ENCODE measurements around the gene SIGLEC11.
"Not testable (repeated sequence)": the region's sequence is repeated elsewhere in the genome, so short reads cannot be mapped to it uniquely, and the experiment has no call there.

The SIGLEC11 gene

DNA sequence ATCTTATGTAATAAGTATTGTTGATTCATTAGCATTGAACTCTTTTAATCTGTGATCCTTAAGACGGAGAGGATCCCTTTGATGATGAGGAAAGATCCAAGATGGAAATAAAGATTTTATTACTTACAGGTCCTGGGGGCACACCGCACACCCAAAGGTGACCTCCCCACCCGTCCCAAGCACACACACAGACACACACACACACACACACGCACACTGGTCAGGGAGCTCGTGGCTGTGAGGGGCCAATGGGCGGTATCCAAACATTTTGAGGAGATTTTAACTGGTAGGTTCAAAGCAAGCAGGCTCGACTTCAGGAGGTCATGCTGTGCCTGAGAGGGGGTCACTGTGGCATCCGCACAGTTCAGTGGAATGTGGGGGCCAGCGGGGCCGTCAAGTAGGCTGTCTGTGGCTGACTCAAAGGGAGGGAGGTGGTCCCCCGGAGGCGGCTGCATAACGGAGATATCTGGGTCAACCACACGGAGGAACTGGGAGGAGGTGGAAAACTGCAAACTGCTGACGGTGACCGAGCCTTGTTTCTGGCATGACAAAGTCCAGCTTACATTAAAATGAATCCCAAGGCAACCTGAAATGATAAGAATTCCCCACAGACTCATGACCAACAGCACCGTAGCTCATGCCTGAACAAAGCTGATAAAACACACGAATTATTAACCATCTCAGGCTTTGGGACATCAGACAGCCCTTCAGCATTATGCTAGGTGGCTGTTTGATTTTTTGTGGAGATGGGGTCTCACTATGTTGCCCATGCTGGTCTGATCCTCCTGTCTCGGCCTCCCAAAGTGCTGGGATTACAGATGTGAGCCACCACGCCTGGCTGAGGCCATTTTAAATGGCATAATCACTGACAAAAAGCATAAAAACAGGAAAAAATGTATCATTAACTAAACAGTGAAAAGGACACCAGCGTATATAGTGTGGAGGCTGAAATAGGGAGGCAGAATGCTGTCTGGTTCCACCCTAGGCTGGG lies 20.9 kb upstream of the SIGLEC11 start:
- no peak for DNase-seq

DNA sequence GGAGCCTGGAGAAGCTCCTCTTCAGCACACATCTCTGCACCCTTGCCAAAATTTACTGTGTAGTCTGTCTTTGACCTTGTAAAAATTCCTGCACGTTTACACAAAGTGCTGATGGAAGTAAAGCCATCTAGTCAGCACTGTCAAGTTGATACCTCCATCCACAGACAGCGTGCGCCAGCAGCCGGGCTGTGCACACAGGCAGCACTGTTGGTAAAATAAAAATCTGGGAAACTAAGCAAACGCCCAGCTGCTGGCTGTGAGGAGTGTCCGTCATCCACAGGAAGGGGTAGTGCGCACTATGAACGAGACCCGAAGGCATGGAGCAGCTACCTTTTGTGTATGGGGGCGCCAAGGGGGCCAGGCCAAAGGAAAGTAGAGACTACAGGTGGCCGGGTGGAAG lies 17.4 kb upstream of the SIGLEC11 start:
- no peak for DNase-seq

DNA sequence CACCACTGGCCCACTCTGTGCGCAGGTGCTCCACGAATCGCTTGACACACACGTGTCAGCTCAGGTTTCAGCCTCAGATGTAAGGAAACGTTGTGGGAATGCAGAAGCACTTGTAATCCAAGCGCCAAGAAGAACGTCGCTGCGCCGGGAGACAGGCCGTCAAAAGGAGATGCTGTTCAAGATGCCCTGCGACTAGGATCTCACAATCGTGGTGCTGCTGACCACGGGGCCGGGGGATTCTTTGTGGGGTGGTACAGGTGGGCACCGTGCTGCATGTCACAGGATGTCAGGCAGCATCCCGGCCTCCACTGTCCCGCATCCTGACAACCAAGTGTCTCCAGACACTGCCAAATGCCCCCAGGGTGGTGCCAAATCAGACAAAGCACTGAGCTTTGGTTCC lies 16.9 kb upstream of the SIGLEC11 start:
- DNase-seq: no peak

DNA sequence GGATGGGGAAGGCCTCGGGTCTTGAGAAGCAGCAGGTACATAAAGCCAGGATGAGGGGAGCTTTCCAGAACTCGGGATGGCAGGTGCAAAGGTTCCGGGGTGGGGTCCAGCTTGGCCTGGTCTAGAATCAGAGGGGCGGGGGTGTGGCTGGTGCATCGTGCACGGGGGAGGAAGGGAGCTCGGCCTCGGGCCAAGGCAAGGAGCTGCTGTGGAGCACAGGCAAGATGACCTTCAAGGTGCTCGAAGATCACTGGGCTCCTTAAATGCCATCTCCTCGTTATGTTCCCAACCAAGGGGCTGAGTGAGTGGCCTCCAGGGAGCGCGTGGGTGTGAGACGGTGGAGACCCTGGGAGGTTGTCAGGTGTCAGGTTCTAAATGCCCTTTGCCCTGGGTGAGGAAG lies 16.1 kb upstream of the SIGLEC11 start:
- DNase-seq: no peak

DNA sequence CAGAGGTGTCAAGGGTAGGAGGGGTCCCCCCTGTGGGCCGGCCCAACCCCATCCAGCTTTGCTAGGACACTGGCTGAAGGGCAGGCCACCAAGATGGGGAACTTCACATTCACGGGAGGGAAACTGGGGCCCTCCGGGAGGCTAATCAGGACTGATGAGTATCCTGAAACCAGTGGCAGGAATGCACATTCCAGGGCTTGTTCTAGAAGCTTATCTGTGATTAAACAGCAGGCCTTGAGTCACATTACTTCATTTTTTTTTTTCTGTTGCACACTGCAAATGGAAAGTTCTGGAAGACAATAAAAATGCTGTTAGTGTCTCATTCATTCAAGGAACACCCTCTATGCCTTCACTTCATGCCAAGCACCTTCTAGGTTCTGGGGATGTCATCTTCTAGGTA lies 15.5 kb upstream of the SIGLEC11 start:
- DNase-seq: no peak

DNA sequence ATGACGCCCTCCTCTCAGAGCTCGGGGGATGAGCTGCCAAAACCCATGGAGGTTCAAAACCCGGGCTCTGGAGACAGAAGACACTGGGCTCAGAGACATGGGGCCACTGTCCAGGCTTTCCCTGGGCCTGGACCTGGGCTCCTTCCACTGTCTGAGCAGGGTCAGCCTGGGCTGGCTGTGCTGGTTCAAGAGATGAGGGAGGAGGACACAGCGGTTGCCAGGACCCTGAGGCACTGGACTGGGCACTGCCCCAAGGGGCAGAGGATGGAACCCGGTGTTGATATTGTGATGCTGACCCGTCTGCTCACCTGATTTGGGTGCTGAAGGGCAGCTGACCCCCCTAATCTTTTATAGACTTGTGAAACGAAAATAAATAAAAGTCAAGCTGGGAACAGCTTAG lies 14.1 kb upstream of the SIGLEC11 start:
- DNase-seq: no peak

DNA sequence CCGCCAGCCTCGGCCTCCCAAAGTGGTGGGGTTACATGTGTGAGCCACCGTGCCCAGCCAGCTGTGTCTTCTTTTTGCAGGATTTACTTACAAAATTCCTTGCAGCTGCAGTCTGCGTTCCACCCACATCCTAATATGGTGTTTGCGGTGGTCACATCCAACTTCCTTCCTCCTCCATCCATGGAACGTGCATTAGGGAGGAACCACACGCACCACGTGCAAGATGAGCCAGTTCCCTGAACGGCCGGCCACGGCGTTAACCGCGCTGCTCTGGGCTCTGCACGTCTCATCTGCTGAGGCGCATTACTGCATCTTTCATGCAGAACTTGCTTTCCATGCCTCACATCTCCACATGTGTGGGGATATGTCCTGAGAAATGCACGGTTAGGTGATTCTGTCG lies 13.0 kb upstream of the SIGLEC11 start:
- no peak for DNase-seq

DNA sequence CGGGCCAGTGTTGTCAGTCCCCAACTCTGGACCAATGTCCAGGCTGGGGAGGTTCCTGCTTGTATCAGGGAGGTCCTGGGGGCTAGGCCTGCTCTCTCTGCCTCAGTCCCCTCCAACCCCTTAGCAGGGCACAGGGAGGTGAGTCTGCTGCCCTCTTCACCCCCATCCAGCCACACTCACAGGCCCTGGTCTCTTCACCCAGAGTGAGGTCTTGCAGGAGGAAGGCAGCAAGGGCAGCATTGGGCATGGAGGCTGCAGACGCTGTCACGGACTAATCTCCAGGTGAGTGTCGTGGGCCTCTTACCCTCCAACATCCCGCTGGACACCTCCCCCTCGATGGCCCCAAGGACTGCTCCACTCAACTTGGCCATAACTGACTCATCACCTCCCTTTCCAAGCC lies 11.9 kb upstream of the SIGLEC11 start:
- DNase-seq: no peak

DNA sequence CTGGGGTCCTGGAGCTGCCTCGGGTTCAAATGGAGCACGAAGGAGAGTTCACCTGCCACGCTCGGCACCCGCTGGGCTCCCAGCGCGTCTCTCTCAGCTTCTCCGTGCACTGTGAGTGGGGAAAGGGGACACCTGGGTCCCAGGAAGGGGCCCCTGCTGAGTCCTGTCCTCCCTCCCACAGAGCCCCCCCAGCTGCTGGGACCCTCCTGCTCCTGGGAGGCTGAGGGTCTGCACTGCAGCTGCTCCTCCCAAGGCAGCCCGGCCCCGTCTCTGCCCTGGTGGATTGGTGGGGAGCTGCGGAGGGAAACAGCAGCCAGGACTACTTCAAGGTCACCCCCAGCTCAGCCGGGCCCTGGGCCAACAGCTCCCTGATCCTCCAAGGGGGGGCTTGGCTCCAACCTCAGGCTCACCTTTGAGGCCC lies 11.0 kb upstream of the SIGLEC11 start:
- DNase-seq: no peak

DNA sequence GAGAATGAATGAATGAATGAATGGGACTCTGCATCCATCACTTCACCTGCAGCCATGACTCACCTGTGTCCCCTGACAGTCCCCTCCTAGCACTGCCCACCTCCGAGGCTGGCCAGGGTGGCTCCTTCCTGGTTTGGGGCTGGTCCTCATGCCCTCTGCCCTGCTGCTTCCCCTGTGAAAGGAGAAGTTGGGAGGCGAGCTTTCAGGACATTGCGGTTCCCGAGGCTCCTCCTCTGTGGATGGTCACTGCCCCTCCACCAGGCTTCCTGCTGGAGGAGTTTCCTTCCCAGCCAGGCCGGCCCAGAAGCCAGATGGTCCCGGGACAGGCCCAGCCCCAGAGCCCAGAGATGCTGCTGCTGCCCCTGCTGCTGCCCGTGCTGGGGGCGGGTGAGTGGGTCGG lies 8.4 kb upstream of the SIGLEC11 start:
- not testable (repeated sequence) for DNase-seq

DNA sequence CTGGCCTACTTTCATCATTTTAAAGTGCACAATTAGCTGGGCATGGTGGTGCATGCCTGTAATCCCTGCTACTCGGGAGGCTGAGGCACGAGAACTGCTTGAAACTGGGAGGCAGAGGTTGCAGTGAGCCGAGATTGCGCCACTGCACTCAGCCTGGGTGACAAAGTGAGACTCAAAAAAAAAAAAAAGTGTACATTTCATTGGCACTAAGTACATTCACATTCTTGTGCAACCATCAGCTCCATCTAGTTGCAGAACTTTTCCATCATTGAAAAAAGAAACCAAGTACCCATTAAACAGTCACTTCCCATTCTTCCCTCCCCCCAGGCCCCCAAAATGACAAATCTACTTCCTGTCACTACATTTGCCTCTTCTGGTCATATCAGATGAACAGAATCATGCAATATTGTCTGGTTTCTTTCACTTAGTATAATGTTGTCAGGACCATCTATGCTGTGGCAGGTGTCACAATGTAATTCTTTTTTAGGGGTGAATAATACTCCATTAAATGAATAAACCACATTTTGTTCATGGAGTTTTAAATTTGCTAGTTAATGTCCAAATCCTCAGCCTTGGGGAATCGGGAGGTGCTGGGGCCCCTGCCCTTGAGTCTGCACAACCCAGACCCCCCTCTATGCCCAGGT lies 7.4 kb upstream of the SIGLEC11 start:
- no peak for DNase-seq

DNA sequence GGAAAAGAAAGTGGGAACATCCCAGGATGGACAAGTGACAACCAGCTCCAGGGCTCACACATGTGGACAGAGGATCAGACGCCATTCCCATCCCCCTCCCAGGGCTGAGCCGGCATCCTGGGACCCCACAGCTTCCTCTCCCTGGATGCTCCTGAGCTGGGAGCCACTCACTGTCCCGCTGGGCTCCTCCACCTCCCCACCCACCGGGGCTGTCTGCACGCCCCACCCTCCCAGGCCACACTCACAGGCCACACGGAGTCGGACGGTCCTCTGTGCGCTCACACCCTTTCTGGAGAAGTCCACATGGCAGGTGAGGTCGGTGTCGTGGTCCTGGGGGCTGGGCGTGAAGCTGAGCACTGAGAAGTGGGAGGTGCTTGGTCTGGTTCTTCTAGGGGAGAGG lies 1.1 kb downstream of the SIGLEC11 start:
- DNase-seq: not testable (repeated sequence)

DNA sequence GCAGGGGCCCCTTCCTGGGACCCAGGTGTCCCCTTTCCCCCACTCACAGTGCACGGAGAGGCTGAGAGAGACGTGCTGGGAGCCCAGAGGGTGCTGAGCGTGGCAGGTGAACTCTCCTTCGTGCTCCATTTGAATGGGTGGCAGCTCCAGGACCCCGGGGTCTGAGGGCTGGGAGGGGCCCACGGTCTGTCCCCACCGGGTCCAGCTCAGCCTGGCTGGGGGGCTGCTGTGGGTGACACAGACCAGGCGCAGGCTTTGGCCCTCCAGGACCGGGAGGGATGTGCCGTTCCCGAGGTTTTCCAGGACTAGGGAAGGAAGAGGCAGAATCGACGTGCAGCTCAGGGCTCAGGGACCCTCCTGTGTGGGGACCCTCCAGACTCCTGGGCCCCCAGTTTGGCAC lies 2.4 kb downstream of the SIGLEC11 start:
- DNase-seq: not testable (repeated sequence)

DNA sequence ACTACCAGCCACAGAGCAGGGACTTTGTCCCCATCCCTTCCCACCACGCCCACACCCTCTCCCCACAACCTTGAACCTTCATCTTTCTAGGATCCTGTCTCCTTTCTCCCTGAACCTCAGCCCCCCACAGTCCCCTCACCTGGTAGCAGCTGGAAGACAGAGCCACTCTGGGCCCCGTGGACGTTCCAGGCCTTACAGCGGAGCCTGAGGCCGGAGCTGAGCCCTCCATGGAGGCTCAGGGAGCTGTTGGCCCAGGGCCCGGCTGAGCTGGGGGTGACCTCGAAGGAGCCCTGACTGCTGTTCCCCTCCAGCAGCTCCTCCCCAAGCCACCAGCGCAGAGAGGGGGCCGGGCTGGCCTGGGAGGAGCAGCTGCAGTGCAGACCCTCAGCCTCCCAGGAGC lies 2.8 kb downstream of the SIGLEC11 start:
- not testable (repeated sequence) for DNase-seq

DNA sequence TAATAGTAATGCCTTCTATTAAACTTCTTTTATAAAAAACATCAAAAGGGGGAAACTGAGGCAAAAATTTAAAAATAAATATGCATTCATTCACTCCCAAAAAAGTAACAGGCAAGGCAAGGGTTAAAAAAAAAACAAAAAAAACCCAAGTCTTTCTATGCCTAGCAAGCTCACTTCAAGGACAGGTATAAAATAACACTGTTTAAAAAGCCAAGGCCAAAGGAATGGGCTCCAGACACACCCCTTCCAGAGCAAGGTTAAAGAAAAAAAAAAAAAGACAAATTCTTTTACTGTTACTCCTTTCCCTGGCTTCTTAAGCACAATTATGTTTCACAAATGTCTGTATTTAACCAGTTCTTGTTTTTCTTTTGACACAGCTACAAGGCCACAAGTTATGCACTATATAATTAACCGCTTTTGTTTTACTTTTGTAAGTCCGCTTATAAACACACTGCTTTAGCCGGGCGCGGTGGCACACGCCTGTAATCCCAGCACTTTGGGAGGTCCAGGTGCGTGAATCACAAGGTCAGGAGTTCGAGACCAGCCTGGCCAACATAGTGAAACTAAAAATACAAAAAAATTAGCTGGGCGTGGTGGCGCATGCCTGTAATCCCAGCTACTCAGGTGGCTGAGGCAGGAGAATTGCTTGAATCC lies 3.6 kb downstream of the SIGLEC11 start:
- DNase-seq: no peak

DNA sequence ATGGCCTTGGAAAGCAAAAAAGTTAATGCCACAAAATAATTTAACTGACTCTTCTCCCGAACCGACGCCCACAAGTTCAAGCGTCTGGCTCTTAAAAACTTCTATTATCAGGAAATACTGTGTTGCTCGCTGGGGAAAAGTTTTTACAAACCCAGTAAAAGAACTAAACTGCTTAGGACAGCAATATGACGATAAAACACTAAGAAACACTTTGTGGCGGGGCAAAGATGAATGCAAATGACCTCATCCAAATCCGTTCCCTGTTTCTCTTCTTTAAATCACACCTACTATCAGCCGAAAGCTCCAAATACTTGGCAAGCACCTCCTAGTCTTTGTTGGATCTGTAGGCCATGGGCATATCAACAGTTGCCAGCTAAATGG lies 4.9 kb downstream of the SIGLEC11 start:
- no peak for DNase-seq

DNA sequence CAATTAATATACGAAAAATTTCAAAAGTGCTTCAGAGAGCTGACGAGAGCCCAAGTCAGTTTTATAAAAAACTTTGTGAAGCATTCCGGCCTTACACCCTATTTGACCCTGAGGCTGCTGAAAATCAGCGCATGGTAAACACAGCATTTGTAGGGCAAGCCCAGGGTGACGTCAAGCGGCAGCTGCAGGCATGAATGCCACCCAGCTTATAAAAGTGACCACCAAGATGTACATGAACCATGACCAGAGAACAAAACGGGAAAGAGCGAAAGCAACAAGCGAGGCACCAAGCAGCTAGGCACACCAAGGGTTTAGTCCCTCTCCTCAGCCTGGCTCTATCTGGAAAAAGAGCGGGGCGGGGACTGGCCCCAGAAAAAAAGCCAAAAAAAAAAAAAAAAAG lies 6.0 kb downstream of the SIGLEC11 start:
- DNase-seq: no peak

DNA sequence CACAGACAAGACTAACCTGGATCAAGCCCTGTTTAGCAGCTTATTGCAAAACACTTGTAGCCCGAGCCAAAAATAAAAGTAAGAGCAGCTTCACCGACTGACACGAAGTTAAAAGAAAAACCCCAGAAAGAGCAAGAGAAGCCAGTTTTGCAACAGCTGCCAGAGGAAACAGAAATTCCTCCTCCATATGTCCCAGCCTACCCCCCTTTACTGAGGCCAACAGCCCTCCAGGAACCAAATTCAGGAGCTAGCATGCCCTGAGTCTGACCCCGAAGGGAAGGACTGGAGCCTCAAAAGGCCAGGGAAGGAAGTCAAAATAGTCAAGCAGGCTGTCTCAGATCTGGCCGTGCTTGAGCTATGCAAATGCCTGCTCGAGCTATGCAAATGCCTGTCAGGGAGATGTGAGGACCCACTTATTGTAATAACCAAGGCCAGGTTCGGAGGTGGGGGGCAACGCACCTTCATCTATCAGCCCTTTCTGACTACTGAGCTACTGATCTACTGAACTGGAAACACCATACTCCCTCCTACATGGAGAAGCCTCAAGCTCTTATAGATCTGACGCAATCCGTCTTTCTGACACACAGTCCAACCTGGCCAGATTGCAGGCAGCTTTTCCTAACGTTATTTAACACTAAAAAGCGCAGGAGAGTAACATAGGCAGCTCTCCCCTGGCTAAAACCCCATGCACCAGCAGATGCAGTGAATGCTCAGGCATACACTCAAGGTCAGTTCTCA lies 6.7 kb downstream of the SIGLEC11 start:
- no peak for DNase-seq

DNA sequence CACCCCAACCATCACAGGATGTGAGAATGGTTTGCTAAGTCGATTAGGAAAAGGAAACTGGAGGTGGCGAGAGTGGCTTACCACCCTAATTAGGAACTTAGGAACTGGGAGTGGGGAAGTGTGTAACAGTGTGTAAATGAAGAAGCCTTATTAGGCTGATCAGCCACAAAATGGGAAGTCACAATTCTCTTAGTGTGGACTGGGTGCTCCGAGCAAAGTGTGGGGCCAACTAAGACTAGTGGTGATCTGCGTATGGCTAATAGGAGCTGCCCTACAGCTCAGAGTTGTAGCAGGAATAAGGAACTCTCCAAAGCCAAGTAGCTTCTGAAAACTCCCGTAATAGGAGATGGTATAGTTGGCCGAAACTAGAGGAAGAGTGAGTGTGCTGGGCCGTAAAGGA lies 7.6 kb downstream of the SIGLEC11 start:
- no peak for DNase-seq

DNA sequence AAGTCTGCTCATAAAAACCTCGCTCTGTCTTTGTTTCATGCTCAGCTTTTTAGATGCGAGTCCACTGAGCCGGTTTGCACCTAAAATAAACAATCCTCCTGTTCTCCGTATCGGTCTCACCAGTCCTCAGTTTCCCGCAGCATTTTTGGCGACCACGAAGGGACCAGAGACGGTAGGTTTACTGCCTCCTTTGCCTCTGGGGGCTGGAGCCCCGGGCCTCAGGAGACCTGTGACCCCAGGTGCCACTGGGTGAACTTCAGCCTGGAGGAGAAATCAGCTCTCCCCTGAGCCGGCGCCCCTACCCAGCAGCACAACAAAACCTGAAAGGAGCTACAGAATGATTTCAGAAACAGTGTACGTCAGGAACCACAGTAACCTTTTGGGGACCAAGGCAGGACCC lies 8.1 kb downstream of the SIGLEC11 start:
- DNase-seq: no peak

DNA sequence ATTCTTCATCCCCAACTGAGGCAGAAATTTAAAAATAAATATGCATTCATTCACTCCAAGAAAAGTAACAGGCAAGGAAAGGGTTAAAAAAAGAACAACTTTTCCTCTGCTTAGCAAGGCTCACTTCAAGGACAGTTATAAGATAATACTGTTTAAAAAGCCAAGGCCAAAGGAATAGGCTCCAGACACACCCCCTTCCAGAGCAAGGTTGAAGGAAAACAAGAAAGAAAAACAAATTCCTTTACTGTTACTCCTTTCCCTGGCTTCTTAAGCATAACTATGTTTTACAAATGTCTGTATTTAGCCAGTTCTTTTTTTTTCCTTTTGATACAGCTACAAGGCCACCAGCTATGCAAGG lies 8.5 kb downstream of the SIGLEC11 start:
- DNase-seq: no peak

DNA sequence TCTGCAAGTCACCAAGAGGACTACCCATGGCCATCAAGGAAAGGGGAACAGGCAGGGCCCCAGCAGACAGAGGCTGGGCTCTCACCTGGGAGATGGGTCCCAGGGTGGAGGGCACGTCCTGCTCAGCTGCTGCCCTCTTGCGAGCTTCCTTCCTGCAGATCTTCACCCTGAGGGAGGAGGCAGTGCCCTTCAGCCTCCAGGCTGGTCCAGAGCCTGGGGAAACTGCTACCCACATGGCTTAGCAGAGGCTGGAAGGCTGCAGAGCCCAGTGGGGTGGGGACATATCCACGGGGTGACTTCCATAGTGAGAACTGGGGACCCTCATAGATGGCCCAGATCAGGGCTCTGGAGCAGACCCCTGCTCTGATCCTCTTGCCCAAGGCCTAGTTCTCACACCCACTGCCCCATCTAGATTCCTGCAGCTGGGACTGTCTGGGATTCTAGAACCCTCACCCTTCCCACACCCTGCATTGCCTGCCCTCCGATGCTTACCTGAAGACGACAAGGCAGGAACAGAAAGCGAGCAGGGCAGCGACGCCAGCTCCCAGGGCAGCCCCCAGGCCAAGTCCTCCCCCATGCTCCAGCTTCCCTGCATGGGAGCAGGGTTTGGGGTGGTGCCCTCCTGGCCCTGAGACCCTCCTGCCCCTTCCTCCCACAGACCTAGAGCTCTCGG lies 9.0 kb downstream of the SIGLEC11 start:
- DNase-seq: no peak
